Activated CD8-positive, alpha-beta memory T cell treated with anti-CD3 and anti-CD28 coated beads for 48 hours (primary cell): ENCODE data around the gene KIF6.

Source experiments
- DNase-seq, 3 experiments: peaks; one replicate each; pipeline ENCODE4 v3.0.0-alpha.2; 2020; ENCODE audit warnings: low read depth in 2 of 3, low spot score in 2 of 3

The KIF6 gene

GRCh38 chr6:39465539-39465938, 259.7 kb downstream of the KIF6 start:
- DNase-seq: no peak

DNA sequence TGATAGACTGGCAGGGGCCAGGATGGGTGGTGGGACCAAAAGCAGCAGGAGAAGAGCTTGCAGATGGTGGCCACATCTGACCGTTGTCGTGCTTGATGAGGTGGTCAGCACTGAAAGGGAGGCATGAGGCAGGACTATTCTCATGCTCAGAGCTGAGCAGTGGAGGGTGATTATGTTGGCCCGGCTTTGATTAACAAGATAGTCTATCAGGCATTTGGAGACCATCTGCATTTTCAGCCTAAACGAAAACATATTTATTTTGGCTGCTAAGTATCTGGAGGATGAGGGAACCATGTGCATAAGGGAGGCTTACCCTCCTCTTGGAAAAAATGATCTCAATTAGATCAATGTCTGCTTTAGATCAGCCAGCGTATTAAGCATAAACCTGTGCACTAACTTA, 261.1 kb downstream of the KIF6 start:
- no peak for DNase-seq

DNA sequence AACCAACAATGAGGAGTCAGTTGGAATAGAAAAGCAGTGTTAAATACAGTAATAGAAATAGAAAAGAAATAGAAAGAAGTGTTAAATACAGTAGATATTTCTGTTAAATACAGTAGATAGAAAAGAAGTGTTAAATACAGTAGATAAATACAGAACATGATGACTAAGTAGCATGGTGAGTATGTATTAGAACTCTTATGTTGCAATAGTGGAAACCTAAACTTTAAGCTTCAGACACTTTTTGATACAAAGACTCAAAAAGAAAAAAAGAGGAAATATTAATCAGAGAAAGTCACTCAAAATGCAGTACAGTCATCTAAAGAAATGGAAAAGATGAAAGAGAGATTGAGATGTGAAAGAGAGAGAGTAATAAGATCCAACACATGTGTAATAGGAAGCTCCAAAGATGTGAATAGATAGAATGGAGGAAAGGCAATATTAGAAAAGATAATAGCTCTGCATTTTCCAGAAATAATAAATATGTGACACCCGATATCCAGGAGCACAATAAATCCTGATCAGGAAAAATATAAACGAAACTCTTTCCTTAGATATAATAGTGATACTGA, 271.2 kb downstream of the KIF6 start:
- no peak for DNase-seq

- DNase-seq: no peak
These were observed 272.0 kb downstream of the KIF6 start for GRCh38 chr6:39453241-39453640.

- no peak for DNase-seq
These were observed 272.7 kb downstream of the KIF6 start for GRCh38 chr6:39452306-39453145.

GRCh38 chr6:39451831-39452230, 273.4 kb downstream of the KIF6 start:
- no peak for DNase-seq

DNA sequence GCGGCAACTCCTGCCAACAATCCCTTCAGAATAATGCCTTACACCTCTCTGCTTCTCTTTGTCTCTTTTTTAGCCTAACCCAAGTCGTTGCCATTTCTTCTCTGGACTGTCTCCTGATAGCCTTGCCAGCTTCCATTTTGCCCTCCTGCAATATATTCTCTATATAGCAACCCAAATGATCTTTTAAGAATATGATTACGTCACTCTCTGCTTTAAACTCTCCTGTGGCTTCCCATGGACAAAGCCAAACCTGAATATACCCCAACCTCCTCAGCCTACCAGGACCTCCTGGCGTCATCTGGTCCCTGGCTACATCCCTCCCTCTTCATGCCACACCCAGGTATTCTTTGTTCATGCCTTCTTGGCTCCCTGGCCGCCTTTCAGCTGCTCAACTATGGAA, 276.2 kb downstream of the KIF6 start:
- no peak for DNase-seq

- DNase-seq: no peak
These were observed 278.3 kb downstream of the KIF6 start for GRCh38 chr6:39446909-39447308.

- no peak for DNase-seq
These were observed 279.5 kb downstream of the KIF6 start for GRCh38 chr6:39445667-39446066.

DNA sequence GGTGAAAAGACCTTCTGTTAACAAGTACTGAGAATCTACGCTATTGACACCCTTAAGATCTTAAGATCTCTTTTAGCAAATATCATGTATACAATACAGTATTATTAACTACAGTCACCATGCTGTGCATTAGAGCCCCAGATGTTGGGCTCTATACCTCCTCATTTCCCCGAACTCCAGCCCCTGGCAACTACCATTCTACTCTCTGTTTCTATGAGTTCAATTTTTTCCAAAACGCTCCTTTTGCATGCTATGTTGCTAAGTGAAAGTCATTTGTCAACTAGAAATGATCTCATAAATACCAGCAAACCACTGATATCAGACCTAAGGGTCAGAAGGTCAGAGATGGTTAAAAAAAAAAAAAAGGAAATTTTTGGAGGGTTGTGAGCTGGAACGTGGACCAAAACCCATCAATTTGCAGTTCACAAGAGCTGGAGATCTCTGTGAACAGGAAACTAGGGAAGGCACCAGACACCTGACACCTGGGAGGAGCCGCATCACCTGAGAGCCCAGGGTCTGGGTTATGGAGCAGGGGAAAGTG, 280.7 kb downstream of the KIF6 start:
- DNase-seq: no peak

- DNase-seq: no peak
These were observed 283.2 kb downstream of the KIF6 start for GRCh38 chr6:39441986-39442385.

- no peak for DNase-seq
These were observed 283.9 kb downstream of the KIF6 start for GRCh38 chr6:39441301-39441700.

DNA sequence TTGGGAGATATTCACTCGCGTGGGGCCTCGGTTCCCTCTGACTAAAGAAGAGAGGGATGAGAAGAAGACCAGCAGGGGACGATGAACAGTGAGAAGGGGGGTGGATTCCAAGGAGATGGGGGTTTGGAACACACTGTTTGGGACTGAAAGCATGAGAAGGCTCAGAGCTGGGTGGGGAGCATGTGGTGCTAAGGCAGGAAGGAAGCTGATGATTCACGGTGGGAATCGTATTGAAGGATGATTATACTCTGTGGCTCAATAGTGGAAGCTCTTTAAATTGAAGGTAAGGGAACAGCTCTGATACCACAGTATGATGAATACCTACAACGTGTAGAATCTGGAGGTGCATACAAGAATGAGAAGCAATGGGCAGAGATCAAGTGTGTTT, 285.2 kb downstream of the KIF6 start:
- no peak for DNase-seq

DNA sequence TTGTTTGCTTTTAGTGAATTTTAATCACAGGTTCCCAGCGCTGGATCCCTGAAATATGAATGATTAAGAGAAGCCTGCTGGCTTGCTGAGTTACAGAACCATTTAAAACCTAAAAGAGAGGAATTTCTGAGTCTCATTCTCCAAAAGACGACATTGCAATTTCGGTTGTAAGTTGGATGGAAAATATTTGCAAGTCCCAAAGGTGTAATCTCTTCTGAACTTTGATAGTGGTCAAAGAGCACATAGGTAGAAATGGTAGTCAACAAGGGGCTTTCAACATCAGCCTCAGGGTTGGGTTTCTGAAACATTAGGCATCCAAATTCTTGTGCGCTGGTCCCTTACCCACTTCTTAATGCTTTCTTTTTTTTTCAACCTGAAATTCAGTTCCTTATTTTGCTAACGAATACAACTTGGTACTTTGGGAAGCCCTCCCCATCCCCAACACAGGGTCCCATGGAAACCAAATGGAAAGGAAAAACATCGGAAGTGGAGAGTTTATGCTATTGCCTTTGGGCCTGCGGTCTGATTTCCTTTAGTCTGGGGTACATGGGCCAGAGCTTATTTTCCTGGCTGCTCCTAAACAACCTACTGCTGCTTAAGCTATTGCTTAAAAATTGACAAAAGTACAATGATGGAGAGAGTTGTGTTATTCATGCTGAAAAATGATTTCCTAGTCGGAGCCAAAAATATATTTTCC, 285.7 kb downstream of the KIF6 start:
- DNase-seq: no peak

DNA sequence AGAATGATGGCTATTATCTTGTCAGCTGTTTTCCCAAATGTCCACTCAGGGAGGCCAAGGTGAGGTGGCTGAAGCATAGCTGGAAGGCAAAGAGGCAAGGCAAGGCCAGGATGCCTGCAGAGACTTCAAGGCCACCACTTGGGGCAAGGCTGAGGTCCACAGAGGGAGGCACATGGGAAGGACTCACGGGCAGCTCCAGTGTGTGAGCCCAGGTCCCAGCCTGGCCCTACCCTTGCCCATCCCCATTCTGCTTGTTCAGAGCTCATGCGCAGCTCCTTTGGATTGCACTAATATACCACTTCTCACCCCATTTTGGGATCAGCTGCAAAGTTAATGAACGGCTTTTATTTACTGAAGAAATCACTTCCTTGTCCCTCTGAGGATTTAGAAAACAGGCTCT, 291.6 kb downstream of the KIF6 start:
- DNase-seq: no peak

DNA sequence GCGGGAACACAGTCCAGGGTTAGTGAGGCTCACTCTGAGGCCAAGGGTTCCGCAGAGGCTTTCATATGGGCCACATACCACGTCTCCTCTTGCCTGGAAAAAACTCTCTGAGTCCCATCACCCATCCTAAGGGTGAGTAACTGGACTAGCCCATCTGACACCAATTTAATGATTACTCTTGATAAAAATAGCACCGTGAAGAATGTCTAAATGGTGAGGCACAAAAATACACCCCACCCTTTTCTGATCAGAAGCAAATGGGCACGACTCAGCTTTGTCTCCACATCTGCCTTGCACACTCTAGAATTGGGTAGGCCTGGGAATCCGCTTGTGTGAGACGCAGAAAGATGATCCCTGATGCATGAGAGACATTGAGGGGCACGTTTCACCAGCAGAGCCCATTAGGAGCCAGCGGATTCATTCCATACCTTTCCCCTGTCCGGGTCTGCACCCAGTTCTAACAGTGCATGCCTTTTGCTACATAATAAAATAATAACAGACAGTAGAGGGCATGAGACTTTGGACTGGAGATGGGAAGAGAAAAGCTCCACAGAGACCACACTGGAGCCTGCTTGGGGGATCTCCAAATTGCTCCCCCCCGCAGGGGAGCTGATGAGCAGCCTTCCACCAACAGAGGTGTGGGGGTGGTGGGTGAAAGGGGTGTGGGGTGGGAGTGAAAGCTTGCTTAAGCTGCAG, 292.7 kb downstream of the KIF6 start:
- DNase-seq: no peak

DNA sequence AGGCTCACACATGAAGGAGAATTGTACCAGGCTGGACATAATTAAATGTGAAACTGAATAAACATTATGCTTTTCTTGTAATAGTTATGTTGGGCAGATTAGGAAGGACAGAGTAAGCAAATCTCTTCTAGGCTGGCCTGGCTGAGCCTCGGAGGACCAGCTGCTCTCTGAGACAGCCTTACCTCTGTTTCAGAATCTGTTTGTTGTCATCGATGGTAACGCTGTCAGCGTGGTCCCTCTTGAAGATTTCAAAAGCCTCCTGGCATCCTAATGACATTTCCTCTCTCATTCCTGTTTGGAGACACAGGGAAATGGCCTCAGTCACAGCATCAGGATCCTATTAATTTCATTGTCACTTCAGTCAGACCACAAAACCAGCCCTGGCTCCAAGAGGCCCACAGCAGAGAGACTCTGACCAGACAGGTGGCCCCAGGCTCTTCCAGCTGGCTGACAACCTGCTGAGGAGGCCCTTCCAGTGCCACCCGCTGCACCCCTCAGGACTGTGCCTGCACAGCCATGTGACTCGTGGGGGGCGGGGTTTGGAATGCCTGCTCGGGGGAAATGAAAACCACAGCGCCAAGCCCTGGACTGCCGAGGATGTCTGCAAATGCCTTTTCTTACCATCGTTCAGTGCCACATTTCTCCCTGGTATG, 294.2 kb downstream of the KIF6 start:
- DNase-seq: no peak

DNA sequence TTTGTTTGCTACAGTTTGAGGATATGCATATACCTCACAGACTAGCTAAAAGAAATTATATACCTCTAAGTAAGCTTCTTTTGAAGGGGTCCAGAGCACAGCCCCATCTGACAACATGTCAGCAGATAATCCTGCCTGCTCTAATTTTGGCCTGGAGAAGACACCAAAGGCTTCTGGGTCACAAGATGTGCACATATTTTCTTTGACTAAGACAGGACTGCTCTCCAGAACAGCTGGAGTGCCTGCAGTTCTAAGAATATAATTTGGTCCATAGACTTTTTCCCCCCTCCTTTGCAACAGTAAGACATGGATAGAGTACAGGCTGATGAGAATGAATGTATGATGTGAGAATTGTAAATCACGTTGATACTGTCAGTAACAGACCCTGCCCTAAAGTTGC, 294.8 kb downstream of the KIF6 start:
- no peak for DNase-seq

GRCh38 chr6:39428816-39429215, 296.4 kb downstream of the KIF6 start:
- DNase-seq: no peak

DNA sequence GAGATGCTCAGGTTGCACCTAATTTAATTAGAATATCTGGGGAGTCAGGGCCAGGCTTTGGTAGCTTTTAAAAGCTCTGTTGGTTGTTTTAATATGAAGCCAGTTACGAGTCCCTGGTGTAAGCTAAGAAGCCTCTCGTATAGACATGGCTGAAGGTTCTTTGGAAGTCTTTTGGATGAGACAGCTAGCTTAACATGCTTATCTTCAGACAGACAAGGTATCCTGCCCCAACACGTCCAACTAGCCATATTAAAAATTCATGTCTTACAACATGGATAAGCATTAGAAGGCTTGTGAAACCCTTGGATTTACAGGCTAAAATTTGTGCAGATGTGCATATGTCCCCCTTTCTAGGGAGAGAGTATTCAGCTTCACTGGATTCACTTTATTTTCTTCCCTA, 297.1 kb downstream of the KIF6 start:
- no peak for DNase-seq

GRCh38 chr6:39426073-39426456, 299.1 kb downstream of the KIF6 start:
- DNase-seq: no peak
